ENCODE measurements around the gene C1orf115. TPM values are rescaled to one million over a fixed set of nuclear protein-coding genes. Genes with fewer than 3 reads are reported as not detected.
"Not testable (repeated sequence)": the region's sequence is repeated elsewhere in the genome, so short reads cannot be mapped to it uniquely, and the experiment has no call there.

Gene C1orf115
- total RNA-seq (2014; rRNA removed) = under 0.01 and 0.11 TPM in 2 replicates
- polyA plus RNA-seq (2012) = 0.21 TPM

GRCh38 chr1:220690140-220691052 lies at the start of gene C1orf115:
C1orf115 (plus strand) TSS chr1:220690363; CDS start chr1:220690403, 40 bp downstream.
- peak; percentile 9 for DNase-seq (ENCODE audit: low read depth)

DNA sequence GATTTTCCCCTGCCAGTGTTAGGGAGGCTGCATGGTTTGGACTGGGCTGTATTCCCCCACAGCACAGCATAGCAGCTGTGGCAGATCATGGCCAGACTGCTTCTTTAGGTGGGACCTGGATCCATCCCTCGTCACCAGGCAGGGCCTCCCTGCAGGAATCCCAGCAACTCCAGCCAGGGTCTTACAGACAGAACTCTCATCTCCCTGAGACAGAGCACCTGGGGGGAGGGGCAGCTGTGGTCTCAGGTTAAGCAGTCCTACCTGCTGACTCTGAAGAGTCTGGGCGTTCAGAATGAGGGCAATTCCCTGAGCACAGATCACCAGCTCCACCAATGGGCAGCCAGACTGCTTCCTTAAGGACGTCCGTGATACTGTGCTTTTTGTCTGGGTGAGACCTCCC lies 47.9 kb upstream of the C1orf115 start:
- no peak for DNase-seq (ENCODE audit: low read depth)

DNA sequence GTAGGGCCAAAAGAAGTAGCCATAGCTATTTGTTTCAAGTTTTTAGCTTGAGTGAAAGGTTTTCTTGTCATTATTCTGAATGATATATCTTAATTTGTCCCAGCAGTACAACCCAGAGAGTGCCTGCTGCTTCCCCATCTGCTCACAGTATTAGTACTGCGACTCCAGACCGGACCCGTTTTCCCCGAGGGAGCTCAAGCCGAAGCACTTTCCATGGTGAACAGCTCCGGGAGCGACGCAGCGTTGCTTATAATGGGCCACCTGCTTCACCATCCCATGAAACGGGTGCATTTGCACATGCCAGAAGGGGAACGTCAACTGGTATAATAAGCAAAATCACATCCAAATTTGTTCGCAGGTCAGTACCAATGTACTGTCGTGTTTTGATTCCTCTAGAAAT lies 37.2 kb upstream of the C1orf115 start:
- DNase-seq (ENCODE audit: low read depth) = no peak

- no peak for DNase-seq (ENCODE audit: low read depth)
Measured at GRCh38 chr1:220655509-220655908, 34.7 kb upstream of the C1orf115 start.

GRCh38 chr1:220655961-220656740 lies 34.0 kb upstream of the C1orf115 start:
- DNase-seq (ENCODE audit: low read depth) = no peak

DNA sequence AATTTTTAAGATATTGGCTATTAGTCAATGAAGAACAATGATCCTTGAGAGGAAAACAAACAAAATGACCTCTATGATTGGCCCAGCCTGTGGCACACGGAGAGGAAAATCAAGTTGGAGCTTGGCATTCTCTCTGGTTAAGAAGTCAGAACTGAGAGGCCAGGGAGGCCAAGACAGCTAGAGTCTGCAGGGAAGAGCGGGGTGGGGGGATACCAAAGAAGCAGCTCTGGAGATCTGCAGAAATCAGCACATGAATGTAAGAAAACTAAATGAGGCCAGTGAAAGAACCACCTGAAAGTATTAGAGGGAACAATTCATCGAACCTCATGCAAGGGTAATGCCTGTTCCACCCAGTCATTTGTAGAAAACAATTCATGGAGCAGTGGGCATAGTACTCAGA lies 23.8 kb upstream of the C1orf115 start:
- DNase-seq (ENCODE audit: low read depth) = no peak

DNA sequence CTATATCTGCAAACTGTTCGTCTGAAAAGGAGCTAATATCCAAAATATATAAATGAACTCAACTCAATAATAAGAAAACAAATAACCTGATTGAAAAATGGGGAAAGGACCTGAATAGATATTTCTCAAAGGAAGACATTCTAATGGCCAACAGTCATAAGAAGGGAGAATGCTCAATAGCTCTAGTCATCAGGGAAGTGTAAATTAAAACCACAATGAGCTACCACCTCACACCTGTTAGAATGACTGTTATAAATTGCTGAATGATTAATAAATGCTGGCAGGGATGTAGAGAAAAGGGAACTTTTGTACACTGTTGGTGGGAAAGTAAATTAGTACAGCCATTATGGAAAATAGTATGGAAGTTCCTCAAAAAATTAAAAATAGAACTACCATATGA lies 21.2 kb upstream of the C1orf115 start:
- DNase-seq (ENCODE audit: low read depth) = no peak

DNA sequence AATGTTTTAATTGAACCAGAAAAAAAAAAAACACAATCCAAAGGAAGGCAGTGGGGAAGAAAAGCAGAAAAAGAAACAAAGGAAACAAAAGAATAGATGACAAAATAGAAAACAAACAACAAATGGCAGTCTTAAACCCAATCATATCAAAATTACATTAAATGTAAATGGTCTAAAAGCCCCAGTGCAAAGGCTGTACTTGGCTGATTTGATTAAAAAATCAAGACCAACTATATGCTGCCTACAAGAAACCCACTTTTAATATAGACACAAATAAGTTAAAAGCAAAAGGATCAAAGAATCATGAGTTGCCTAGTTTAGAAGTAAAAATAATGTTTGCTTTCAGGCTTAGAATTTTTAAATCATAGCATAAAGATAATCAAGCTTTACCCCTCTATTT lies 19.8 kb upstream of the C1orf115 start:
- DNase-seq (ENCODE audit: low read depth) = no peak

GRCh38 chr1:220673921-220674320 lies 16.2 kb upstream of the C1orf115 start:
- no peak for DNase-seq (ENCODE audit: low read depth)

DNA sequence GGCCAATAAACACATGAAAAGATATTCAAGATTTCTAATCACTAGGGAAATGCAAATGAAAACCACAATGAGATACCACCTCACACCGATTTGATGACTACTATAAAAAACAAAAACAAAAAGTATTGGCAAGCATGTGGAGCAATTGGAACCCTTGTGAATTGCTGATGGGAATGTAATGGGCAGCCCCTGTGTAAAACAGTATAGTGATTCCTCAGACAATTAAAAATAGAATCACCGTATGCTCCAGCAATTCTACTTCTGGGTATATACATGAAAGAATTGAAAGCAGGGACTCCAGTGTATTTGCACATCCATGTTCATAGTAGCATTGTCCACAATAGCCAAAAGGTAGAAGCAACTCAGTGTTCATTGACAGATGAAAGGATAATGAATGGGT lies 12.9 kb upstream of the C1orf115 start:
- DNase-seq (ENCODE audit: low read depth) = no peak

- peak; percentile 21 for DNase-seq (ENCODE audit: low read depth)
Measured at GRCh38 chr1:220680085-220680687, 10.0 kb upstream of the C1orf115 start.

GRCh38 chr1:220681220-220681880 lies 8.8 kb upstream of the C1orf115 start:
- DNase-seq (ENCODE audit: low read depth) = no peak

- DNase-seq (ENCODE audit: low read depth) = no peak
Measured at GRCh38 chr1:220682901-220683576, 7.1 kb upstream of the C1orf115 start.

DNA sequence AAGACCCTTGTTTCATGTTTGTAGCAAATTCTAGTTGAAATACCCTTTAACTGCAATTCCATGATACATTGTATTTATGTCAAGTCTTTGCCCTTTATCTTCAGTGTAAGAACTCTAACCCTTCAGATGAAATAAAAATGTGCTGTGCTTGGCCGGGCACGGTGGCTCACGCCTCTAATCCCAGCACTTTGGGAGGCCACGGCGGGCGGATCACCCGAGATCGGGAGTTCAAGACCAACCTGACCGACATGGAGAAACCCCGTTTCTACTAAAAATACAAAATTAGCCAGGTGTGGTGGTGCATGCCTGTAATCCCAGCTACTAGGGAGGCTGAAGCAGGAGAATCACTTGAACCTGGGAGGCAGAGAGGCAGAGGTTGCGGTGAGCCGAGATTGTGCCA lies 6.4 kb upstream of the C1orf115 start:
- DNase-seq (ENCODE audit: low read depth) = not testable (repeated sequence)

GRCh38 chr1:220684890-220685289 lies 5.3 kb upstream of the C1orf115 start:
- no peak for DNase-seq (ENCODE audit: low read depth)

DNA sequence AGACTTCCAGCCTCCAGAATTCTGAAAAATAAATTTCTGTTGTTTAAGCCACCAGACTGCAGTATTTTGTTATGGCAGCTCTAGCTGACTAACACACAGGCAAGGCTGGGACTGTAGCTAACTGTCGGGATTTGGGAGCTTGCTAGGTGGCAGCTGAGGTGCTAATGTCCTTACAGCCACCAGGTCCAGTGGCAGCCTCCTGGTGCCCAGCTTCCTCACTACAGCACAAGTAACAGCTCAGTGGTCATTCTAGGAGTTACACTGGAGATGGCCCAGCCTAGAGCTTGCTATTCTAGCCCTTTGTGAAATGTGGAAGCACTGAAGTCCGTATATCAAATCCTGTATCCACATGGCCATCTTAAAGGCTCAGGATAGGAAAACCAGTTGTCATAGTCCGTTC lies 4.3 kb upstream of the C1orf115 start:
- no peak for DNase-seq (ENCODE audit: low read depth)

DNA sequence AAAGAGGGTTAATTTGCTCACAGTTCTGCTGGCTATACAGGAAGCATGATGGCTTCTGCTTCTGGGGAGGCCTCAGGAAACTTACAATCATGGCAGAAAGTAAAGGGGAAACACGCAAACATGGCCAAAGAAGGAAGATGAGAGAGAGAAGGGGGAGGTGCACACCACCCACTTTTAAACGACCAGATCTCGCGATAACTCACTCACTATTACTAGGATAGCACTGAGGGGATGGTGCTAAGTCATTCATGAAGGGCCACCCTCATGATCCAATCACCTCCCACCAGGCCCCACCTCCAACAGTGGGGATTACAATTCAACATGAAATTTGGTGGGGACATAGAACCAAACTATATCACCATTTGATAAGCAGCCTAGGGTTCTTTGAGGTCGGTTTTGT lies 2.4 kb upstream of the C1orf115 start:
- no peak for DNase-seq (ENCODE audit: low read depth)

GRCh38 chr1:220689666-220690065 lies 497 bp upstream of the C1orf115 start:
- DNase-seq (ENCODE audit: low read depth) = no peak

DNA sequence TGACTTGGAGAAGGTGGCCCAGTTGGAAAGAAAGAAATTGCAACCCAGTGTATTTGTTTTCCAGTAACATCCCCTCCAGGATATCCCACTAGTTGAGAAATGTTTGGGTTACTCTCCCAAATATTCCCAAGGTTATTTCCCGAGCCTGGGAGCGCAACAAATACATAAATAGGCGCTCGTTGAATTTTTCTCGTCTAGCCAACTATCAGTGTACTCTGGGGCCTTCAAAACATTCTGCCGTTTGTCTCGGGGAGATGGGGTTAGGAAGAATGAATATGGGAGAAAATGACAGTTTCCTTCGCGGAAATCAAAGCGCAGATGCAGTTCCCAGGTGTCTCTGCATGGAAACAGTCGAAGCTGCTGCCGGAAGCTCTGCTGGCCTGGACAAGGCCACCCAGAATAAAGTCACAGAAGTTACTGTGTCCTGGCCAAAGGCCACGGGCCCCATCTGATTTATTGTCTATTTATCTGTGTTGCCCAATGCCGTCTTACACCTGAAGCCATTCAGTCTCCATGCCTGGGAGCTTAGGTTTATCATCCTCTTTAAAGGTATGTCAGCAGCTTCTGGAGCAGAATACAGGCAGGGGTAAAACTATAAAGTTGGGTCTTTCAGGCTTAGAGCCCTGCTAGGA lies 1.0 kb downstream of the C1orf115 start:
- DNase-seq (ENCODE audit: low read depth) = no peak

DNA sequence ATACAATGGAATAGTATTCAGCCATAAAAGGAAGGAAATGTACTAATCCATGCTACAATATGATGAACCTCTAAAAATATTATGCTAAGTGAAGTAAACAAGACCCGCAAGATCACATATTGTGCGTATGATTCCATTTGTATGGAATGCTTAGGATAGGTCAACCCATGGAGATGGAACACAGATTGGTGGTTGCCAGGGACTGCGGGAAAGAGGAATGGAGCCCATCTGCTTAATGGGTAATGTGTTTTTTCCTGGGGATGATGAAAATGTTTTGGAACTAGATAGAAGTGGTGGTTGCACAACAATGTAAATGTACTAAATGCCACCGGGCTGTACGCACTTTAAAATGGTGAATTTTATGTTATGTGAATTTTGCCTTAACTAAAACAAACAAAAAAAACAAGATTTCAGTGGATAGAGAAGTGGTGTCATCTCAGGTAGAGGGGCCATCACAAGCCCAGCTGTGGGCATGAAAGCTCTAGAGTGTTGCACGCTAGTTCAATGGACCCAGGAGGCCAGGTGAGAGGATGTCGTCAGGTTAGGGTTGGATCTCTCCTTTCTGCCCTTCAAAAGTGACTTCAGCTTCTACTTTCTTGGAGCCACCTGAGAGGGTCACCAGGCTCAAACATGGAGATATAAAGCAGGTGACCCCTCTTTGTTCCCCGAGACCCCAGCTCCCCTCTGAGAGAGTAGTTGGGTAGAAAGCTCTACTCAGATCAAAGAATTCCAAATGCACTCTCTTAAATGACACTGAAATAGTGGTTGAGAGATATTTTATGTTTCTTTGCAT lies 2.5 kb downstream of the C1orf115 start:
- DNase-seq (ENCODE audit: low read depth) = no peak

All from LHCN-M2 (cell line).